PC-9 (cell line): ENCODE measurements around the gene TAAR9.

ENCODE experiments used
- EZH2 ChIP-seq: fragments of 200-600 bp; sonication (generic); IDR thresholded peaks from 2 replicates; pipeline ENCODE4 v1.8.0; 2017; ENCODE audit warnings: antibody characterized with exemption, low read depth
- TF ChIP-seq, protein P1 (sequence below): fragments of 200-600 bp; sonication (generic); conservative IDR thresholded peaks from 2 replicates; pipeline ENCODE4 v1.6.1; 2017; ENCODE audit warnings: mixed run types, antibody characterized with exemption, mild to moderate bottlenecking, moderate library complexity

- TF ChIP-seq, protein P1, sequence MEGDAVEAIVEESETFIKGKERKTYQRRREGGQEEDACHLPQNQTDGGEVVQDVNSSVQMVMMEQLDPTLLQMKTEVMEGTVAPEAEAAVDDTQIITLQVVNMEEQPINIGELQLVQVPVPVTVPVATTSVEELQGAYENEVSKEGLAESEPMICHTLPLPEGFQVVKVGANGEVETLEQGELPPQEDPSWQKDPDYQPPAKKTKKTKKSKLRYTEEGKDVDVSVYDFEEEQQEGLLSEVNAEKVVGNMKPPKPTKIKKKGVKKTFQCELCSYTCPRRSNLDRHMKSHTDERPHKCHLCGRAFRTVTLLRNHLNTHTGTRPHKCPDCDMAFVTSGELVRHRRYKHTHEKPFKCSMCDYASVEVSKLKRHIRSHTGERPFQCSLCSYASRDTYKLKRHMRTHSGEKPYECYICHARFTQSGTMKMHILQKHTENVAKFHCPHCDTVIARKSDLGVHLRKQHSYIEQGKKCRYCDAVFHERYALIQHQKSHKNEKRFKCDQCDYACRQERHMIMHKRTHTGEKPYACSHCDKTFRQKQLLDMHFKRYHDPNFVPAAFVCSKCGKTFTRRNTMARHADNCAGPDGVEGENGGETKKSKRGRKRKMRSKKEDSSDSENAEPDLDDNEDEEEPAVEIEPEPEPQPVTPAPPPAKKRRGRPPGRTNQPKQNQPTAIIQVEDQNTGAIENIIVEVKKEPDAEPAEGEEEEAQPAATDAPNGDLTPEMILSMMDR = no peak
- no peak for TF ChIP-seq EZH2
Measured at GRCh38 chr6:132515386-132515785, 22.7 kb upstream of the TAAR9 start.
